Body of pancreas (tissue), 4 donors: Measurements from ENCODE around the gene BCHE.

Source experiments
- CTCF ChIP-seq, 7 experiments: fragments of 450-650 bp in 4 of 7; fragments of 200-600 bp in 3 of 7; sonication (generic) in 3 of 7; IDR thresholded peaks; one replicate each; pipeline ENCODE4 v1.5.1; 2016 to 2019; ENCODE audit warnings: antibody characterized with exemption in 7 of 7
- POLR2A ChIP-seq, 3 donors: fragments of 450-650 bp; IDR thresholded peaks; one replicate each; pipeline ENCODE4 v1.6.1; 2016; ENCODE audit warnings: antibody characterized with exemption in 3 of 3, mild to moderate bottlenecking in 2 of 3

DNA sequence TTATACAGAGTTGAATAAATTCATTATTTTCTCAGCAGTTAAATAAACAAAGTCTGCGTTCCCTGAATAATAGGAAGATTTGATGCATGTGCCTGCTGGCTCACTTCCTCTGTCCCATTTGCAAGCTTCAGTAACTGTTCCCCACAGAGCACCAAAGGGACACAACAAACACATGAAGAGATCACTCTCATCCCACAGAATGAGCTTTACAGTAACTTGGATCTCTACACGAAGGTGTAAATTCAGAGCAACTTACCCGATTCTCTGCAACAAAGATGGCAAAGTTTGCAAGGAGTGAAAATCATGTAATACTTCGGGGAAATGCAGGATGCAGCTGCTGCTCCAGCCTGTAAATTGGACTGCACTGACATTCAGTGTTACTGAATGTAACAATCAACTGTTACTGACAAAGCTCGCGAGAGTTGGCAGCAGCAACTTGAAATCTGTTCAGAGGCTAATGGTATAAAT lies at the start of gene BCHE:
- no peak for TF ChIP-seq CTCF (IDR thresholded peaks at IDR 0.05)
- TF ChIP-seq POLR2A (IDR thresholded peaks at IDR 0.05) = peak in 2 of 3 donors; percentile 36 to 50
